Non-pigmented ciliary epithelial cell (primary cell): ENCODE data around the gene SEMA3C.
A peak's percentile ranks its signal among the peaks of the same experiment; 100 is the strongest.

ENCODE experiments used
- DNase-seq: peaks from one replicate; pipeline ENCODE4 v3.0.0-alpha.2; 2010; ENCODE audit warnings: low read depth

SEMA3C gene

DNA sequence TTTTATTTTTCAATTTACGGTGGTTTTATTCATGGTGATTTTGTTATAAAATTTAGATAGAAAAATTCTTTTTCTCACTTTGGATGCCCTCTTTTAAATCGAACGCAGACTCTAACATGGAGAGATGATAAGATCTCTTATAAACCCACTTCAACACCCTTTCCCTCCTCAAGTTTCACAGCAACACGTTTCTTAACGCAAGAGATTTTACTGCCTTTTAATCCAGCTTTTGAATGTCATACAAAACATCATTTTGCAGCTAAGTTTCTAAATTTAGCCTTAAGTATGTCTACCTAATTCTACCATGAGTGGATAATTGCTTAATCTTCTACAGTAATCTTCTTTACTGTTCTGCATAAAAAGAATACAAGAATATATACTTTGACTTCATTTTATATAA, 70.0 kb downstream of the SEMA3C start:
- no peak for DNase-seq

DNA sequence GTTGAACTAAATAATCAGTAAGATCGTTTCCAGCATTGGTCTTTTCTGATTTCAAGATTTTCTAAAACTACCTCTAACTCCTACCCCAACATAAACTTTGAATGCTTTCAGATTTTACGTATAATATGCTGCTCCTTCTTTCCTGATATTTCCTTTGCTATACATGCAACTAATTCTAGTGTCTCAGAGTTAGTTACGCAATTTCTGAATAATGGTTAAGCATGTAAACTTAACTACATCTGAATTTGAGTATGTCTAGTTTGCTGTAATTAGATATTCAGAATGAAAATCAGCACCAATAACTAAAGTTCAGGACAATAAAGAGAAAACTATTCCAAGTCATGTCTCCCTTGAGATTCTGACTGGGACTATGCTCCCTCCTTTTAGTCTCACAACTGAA, 71.0 kb downstream of the SEMA3C start:
- DNase-seq = no peak

- no peak for DNase-seq
Observed at GRCh38 chr7:80847027-80847426, 71.8 kb downstream of the SEMA3C start.

DNA sequence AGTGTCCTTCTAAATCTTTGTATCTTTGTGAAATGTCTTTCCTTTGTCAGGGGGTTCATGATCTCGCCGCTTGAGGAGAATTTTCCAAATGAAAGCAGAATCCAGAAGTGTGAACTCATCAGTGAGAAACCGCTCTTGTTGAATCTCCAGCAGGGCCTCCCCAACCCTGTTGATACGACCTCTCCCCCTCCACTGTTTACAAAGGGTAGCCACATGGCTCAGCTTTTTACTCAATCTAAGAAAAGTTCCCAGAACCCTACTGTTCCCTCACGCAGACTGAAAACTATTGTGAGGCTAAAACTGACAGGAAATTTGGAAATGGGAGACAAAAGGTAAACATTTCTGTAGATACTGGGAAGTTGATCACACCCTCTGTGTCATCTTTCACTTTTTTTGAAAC, 73.9 kb downstream of the SEMA3C start:
- DNase-seq = no peak

DNA sequence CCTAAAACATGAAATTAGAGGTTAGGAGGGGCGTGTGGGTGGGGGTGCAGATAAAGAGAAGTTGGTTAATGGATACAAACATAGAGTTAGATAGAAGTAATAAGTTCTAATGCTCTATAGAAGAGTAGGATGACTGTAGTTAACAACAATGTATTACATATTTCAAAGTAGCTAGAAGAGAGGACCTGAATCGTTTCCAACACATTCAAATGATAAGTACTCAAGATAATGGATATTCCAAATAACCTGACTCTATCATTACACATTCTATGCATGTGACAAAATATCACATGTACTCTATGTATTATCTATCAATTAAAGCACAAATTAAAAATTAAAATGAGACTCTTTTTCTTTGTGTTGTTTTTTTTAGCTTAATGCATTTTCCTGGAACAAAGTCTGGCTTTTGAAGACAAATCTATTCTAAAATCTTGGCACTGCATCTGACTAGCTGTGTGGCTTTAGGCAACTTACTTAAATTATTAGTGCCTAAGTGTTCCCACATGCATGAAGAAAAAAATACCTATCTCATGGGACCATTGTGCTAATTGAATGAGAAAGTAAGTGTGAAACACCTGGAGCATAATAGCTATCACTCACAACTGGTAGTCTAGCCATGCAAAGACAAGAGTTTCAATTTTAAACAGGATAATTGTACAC, 75.7 kb downstream of the SEMA3C start:
- DNase-seq = no peak

- no peak for DNase-seq
Observed at GRCh38 chr7:80842022-80842790, 76.6 kb downstream of the SEMA3C start.

DNA sequence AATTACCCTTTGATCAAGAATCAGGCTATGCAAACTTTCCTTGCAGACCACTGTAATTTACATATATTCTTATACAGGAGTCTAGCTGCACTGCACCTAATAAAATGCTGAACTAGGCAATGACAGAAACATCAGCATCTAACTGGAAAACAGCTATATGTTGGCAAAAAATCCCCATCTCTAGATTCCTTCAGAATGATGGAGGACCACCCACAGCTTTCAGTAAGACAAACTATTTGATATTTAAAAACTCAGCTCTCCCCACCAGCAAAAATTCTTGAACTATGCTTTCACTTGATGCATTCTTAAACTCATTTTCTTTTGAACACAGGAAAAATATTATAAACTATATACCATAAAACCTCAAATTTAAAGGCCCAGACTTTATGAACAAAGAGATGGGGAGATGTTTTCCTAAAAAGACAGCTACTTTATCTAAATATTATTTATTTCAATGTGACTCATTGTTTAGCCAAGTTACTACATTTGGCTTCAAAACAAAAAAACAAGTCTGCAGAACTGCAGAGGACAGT, 77.4 kb downstream of the SEMA3C start:
- no peak for DNase-seq

GRCh38 chr7:80840681-80841080, 78.2 kb downstream of the SEMA3C start:
- DNase-seq = no peak

DNA sequence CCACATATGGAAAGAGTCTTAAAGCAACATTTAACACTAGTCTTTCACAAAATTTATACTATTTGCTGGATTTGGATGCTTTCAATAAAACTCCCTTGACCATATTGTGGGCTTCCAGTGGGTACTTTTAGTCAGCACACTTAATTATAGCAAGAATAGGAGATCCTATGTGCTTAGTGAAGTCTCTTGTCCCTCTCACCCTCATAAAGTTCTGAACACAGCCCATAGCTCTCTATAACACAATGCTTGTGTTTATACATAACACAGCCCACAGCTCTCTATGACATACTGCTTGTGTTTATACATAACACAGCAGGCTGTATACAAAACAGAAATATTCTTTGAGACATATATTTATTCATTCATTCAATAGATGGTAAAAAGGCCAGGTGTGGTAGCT, 79.0 kb downstream of the SEMA3C start:
- DNase-seq = no peak

DNA sequence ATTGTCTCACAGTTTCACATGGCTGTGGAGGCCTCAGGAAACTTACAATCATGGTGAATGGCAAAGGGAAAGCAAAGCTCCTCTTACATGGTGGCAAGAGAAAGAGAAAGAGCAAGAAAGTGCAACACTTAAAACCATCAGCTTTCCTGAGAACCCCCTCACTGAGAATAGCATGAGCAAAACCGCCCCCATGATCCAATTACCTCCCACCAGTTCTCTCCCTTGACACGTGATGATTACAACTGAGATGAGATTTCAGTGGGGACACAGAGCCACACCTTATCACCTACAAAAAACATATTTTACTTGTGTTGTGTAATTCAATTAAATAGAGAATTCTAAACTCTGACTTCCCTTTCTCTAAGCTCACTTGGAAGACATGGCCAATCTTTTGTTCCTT, 80.2 kb downstream of the SEMA3C start:
- DNase-seq = no peak

DNA sequence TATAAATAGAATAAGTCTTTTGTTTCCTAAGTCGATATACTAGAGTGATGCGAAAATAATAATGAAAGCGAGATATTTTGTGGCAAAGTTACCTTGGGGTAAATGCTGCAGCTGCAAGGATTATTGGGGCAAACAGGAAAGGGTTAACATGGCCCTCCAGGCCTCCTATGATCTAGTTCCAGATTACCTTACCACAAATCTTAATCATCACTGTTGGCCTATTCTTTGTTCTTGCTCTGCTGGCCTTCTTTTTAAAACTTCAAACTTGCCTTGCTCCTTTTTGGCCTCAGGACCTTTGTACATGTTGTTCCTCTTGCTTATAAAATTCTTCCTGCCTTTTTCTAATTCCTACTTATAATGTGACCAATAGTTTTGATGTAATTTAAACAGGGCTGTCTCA, 81.5 kb downstream of the SEMA3C start:
- DNase-seq = no peak

DNA sequence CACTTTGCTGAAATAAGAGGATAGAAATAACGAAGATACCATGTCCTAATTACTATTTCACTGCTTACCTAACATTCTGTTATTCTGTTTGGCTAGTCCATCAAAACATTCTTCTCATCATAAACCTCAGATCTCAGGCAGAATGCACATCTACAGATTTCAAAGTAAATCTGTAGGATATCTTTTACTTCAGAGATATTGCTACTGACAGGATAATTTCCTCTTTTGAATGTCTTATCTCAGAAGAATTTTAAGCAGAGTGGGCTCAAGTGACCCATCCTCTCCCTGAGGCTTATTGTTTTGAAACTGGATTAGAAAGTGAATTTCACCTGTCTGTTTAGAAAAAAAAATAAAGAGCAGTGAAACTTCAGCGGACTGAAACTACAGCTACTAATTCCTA, 83.6 kb downstream of the SEMA3C start:
- DNase-seq = no peak

- peak; percentile 56 for DNase-seq
Observed at GRCh38 chr7:80833289-80834268, 85.3 kb downstream of the SEMA3C start.

GRCh38 chr7:80832006-80832405, 86.8 kb downstream of the SEMA3C start:
- no peak for DNase-seq

DNA sequence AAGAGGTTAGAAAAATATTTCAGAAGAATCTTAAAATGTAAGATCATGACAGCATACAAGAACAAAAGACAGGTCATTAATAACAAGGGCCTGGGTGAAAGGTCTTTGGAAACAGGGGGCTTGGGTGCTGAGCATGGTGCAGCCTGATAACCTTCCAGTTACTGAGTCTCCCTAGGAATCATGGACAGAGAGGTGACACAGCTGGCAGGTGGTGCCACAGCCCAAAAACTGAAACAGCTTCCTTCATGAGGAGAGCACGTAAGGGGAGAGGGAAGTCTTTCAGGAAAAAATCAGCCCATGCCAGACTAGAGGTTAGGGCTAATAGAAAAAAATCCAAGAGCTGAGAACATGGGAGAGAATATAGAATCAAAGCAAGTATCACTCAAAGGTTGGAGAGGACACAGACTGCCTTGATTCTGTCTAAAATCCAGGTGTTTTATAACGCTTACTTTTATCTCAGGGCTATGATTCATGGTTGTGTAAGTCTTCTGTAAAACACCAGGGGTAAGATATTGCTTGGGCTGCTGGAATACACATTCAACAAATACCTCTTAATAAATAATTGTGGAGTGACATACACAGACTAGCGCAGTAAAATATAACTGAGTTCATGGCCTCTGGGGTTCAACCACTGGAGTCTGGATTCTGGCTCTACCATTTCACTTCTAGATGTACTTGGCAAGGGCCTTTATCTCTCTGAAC, 88.1 kb downstream of the SEMA3C start:
- DNase-seq = peak; percentile 57

- DNase-seq = no peak
Observed at GRCh38 chr7:80830010-80830409, 88.8 kb downstream of the SEMA3C start.

GRCh38 chr7:80829527-80829926, 89.3 kb downstream of the SEMA3C start:
- DNase-seq = no peak

DNA sequence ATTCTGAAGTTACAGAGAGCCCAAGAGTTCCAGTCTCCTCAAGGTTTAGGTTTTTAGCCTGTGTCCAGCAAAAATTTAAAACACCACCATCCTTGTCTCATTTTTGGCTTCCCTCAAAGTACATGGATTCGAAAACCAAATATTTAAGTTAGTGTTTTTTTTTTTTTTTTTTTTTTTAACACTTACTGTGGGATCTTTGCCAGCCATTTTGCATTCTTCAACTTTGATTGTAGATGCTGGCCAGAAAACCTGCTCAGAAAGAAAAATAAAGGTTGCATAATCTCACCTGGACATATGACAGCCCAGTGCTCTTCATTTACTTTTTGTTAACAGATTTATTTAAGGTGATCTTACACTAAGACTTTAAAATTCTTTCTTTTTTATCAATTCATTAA, 91.6 kb downstream of the SEMA3C start:
- DNase-seq = no peak

DNA sequence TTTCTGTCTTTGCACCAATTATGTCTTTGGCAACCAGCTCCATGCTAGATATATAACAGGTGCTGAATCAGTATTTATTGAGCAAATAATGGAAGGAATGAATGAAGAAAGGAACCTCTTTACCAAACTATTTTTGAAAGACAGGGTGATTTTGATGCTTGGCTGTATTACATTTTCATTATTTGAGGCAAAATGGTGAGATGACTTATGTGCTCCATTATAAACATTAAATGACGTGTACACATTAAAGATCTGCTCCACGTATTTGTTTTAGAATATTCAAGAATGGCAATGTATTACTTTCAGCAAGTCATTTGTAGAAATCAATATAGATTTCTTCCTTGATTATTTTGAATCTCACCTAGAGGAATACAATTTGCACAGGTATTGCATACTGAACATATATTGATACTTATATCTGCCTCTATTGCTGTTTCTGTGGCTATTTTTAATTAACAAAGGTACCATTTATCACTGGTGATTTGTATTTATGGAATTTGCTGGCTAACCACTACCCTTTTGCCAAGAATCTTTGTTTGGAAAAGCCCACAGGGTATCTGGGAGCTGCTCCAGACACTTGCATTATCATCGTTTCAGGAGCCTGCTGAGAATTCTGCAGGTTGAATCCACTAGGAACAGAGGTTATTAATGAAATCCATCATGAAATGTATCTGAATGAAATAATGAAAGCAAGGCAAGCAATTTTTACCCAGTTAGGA, 92.2 kb downstream of the SEMA3C start:
- DNase-seq = peak; percentile 40

GRCh38 chr7:80825499-80825898, 93.4 kb downstream of the SEMA3C start:
- DNase-seq = no peak

DNA sequence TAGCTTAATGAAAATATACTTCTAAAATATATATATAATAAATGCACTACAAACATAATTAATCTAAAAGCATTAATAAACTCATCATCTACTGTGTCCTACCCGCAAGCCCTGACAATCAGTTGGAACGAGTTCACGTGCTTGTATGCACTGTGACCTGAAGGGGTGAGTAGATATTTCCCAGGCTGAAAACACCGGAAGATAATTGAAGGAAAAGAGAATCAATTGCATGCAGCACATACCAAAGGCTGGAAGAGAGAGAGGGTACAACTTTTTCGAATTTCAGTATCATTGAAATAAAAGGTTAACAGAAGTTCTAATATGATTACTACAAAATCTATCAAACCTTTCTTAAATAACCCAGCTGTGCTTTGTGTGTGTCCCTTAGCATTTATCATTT, 94.6 kb downstream of the SEMA3C start:
- DNase-seq = no peak
